Smooth muscle cell (in vitro differentiated cells): ENCODE results near the gene SPHK1. TPM values are rescaled to one million over a fixed set of nuclear protein-coding genes. Genes with fewer than 3 reads are reported as not detected.

Source experiments
- DNase-seq: peaks from one replicate; lab custom pipeline; 2025; ENCODE audit not compliant: unreplicated experiment; lab: John Stamatoyannopoulos, UW
- H2AFZ ChIP-seq: fragments of 200-600 bp; sonication (generic); 2 replicates; pipeline ENCODE4 v1.6.0; 2016; ENCODE audit warnings: antibody characterized with exemption, low read depth, mild to moderate bottlenecking
- H3F3A ChIP-seq: fragments of 200-600 bp; sonication (generic); 2 replicates; pipeline ENCODE4 v1.6.0; 2017; ENCODE audit warnings: antibody characterized with exemption, low read depth
- H3K27ac ChIP-seq: fragments of 200-600 bp; sonication (generic); 2 replicates; pipeline ENCODE4 v1.5.1; 2016; ENCODE audit warnings: low read depth, mild to moderate bottlenecking
- H3K27me3 ChIP-seq: fragments of 200-600 bp; sonication (generic); 2 replicates; pipeline ENCODE4 v1.6.1; 2016; ENCODE audit warnings: low read depth, mild to moderate bottlenecking
- H3K36me3 ChIP-seq: fragments of 200-600 bp; sonication (generic); 2 replicates; pipeline ENCODE4 v1.5.1; 2016; ENCODE audit warnings: low read depth
- H3K4me1 ChIP-seq: fragments of 200-600 bp; sonication (generic); 2 replicates; pipeline ENCODE4 v1.5.1; 2016; ENCODE audit warnings: low read depth
- H3K4me2 ChIP-seq: fragments of 200-600 bp; sonication (generic); 2 replicates; pipeline ENCODE4 v1.6.0; 2016; ENCODE audit warnings: mild to moderate bottlenecking
- H3K4me3 ChIP-seq: fragments of 200-600 bp; sonication (generic); 2 replicates; pipeline ENCODE4 v1.5.1; 2016; ENCODE audit warnings: mild to moderate bottlenecking
- H3K79me2 ChIP-seq: fragments of 200-600 bp; sonication (generic); 2 replicates; pipeline ENCODE4 v1.6.0; 2016; ENCODE audit warnings: low read depth, mild to moderate bottlenecking
- H3K9ac ChIP-seq: fragments of 200-600 bp; sonication (generic); 2 replicates; pipeline ENCODE4 v1.6.0; 2016; ENCODE audit warnings: low read depth
- H3K9me3 ChIP-seq: fragments of 200-600 bp; sonication (generic); replicated peaks from 2 replicates; pipeline ENCODE4 v1.5.1; 2016; ENCODE audit warnings: low read depth
- H4K20me1 ChIP-seq: fragments of 200-600 bp; sonication (generic); 2 replicates; pipeline ENCODE4 v1.6.0; 2016; ENCODE audit warnings: low read depth
- WGBS: methylation state at CpG from one replicate; pipeline ENCODE4 v1.1.7; 2016; ENCODE audit warnings: low lambda C conversion rate; 5-methylcytosine and 5-hydroxymethylcytosine counted together
- polyA plus RNA-seq: library from polyadenylated mRNA; unstranded; fragments of >200 nt; fragmentation: Nextera tagmentation; extraction: Ambion mirVana; gene quantifications from 2 replicates; pipeline ENCODE4 v1.2.1, GENCODE V29; 2016
- total RNA-seq: library from RNA; depleted of rRNA; stranded (reverse); fragments of >200 nt; gene quantifications from 2 replicates; pipeline ENCODE4 v1.2.3, GENCODE V29; 2014
- TF ChIP-seq, protein P1 (sequence below): fragments of 200-600 bp; sonication (generic); IDR thresholded peaks from 2 replicates; pipeline ENCODE4 v1.5.1; 2017; ENCODE audit warnings: borderline replicate concordance, mild to moderate bottlenecking, antibody characterized with exemption; ENCODE audit not compliant: insufficient read depth, poor library complexity, severe bottlenecking

Gene SPHK1
- total and polyA plus RNA-seq, 2 experiments from 2014 or later = 20.1 to 24.8 TPM

DNA sequence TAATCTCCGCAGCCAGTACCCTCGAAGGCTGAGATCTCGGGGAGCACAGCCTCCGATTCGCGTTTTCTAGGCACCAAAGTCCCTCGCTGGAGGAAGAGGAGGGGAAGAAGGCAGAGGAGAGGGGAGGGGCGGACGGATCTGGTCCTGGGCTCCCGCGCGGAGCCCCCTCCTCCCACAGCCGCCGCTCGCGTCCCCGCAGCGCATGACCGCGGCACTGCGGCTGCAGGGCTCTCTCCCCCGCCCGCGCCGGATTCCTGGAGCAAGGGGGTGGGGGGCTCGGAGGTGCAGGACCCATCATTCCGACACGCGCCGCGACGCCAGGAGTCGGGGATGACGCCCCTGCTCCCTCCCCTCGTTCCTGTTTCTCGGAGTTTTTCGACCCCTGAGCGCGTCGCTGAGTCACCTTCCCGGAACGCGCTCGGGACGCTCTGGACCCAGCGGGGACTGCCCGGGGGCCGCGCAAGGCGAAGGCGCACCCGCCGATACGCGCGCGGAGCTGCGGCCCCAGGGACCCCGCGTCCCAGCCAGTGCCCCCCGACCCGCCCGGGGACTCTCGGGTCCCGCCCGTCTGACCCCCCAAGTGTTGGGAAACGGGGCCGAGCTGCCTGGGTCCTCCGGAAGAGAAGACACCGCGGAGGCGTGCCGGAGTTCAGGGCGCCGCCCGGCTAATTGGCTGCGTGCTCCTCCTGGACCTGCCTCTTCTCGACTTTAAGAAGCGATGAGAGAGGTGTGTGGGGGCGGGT, 1.4 kb upstream of the SPHK1 start:
- Histone ChIP-seq H3K9ac (peak overlapping the region; percentile 90), H3F3A (peaks cover 6% of the 10 kb centered on the region), H4K20me1 (peaks cover 18% of the 10 kb centered on the region), H3K27ac (peak overlapping the region; percentile 89), H3K27me3 (no peaks in the 10 kb centered on the region), H3K4me3 (peak overlapping the region; percentile 84), H3K4me2 (peak overlapping the region; percentile 99), H3K79me2 (no peaks in the 10 kb centered on the region), H2AFZ (peak overlapping the region; percentile 91), H3K36me3 (no peaks in the 10 kb centered on the region), H3K4me1 (peaks cover 13% of the 10 kb centered on the region), H3K9me3 (no peaks in the 10 kb centered on the region)
- TF ChIP-seq, protein P1, sequence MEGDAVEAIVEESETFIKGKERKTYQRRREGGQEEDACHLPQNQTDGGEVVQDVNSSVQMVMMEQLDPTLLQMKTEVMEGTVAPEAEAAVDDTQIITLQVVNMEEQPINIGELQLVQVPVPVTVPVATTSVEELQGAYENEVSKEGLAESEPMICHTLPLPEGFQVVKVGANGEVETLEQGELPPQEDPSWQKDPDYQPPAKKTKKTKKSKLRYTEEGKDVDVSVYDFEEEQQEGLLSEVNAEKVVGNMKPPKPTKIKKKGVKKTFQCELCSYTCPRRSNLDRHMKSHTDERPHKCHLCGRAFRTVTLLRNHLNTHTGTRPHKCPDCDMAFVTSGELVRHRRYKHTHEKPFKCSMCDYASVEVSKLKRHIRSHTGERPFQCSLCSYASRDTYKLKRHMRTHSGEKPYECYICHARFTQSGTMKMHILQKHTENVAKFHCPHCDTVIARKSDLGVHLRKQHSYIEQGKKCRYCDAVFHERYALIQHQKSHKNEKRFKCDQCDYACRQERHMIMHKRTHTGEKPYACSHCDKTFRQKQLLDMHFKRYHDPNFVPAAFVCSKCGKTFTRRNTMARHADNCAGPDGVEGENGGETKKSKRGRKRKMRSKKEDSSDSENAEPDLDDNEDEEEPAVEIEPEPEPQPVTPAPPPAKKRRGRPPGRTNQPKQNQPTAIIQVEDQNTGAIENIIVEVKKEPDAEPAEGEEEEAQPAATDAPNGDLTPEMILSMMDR = no peak
- peak; percentile 76 for DNase-seq
- WGBS = 1% methylated on average over 52 of the region's 80 CpGs

DNA sequence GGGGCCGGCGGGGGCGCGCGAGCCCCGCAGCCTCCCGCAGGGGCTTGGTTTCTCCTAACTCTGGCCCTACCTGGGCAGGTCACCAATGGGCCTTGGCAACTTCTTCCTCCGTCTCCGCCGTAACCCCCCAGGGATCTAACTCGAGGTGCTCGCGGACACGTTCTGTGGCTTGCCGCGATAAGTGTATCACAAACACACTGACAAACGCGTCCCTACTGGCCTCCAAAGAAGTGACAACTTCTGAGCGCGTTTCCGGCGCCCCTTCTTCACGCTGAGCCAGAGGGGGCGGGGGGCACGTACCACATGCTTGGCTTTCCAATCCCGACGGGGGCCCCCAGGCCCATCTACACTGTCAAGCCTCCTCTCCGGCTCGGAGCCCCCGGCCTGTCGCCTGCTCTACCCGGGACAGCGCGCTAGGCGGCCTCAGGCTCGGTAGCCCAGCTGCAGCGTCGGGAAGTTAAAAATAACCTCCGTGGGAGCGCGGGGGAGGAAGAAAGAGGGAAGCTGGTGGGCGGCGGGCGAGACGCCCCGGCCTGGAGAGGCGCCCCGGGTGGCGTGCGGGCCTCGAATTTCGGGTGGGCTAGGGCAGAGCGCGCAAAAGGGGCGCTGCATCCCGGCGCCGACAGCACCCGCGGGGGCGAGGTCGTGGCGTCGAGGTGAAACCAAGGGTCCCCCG, 725 bp upstream of the SPHK1 start:
- peak overlapping the region; percentile 91 for H2AFZ ChIP-seq

DNA sequence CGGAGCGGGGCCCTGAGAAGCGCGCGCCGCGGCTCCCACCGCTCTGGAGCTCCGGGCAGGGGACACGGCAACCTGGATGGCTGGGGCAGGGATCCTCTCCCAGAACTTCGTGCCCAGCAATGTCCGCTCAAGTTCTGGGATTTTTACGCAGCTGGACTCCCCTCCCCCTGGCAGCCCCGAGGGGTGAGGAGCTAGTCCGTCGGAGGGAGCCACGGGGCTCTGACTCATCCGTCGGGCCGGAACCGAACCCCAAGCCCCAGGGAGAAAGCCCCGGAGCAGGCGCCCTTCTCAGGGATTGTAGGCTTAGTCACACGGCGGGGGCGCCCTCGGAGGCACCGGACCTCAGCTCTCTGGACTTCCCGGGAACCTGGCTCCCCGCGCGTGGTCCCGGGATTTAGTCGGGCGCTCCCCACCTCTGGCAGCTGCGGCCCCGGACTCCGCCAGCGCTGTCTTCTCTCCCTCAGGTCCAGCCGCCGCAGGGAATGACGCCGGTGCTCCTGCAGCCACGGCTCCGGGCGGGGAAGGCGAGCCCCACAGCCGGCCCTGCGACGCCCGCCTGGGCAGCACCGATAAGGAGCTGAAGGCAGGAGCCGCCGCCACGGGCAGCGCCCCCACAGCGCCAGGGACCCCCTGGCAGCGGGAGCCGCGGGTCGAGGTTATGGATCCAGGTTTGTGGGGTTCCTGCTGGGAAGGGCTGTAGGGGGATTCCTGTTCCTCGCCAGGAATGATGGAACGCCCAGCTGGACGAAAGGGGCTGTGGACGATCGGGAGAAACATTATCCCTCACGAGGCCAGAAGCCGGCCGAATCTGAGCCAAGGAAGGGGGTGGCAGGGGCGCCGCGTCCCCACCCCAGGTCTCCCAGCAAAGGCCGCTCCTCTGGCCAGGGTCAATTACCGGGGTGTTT, 830 bp downstream of the SPHK1 start:
- WGBS = 5% methylated on average over 65 of the region's 74 CpGs
- peak; percentile 51 for DNase-seq
- no peaks in the 10 kb centered on the region for H3K79me2 ChIP-seq

More for the DNA sequence above, 725 bp upstream of the SPHK1 start:
- under 1% methylated on average over 49 of the region's 65 CpGs for WGBS
- TF ChIP-seq, protein P1 = no peak
- Histone ChIP-seq H4K20me1 (peaks cover 18% of the 10 kb centered on the region), H3K79me2 (no peaks in the 10 kb centered on the region), H3K9ac (peak overlapping the region; percentile 90), H3K4me1 (peaks cover 13% of the 10 kb centered on the region), H3K9me3 (no peaks in the 10 kb centered on the region), H3K4me2 (peak overlapping the region; percentile 99), H3K27me3 (no peaks in the 10 kb centered on the region), H3K4me3 (peak overlapping the region; percentile 84), H3K36me3 (no peaks in the 10 kb centered on the region), H3F3A (peaks cover 6% of the 10 kb centered on the region), H3K27ac (peak overlapping the region; percentile 89)
- peak; percentile 67 for DNase-seq

More for the DNA sequence above, 830 bp downstream of the SPHK1 start:
- peak overlapping the region; percentile 90 for H3K9ac ChIP-seq
- TF ChIP-seq, protein P1 = no peak
- H3K4me2 ChIP-seq = peak overlapping the region; percentile 99
- peaks cover 6% of the 10 kb centered on the region for H3F3A ChIP-seq
- H2AFZ ChIP-seq = peak overlapping the region; percentile 81
- no peaks in the 10 kb centered on the region for H3K36me3 ChIP-seq
- peak overlapping the region; percentile 84 for H3K4me3 ChIP-seq
- H3K9me3 ChIP-seq = no peaks in the 10 kb centered on the region
- H3K27me3 ChIP-seq = no peaks in the 10 kb centered on the region
- H4K20me1 ChIP-seq = peaks cover 26% of the 10 kb centered on the region
- H3K4me1 ChIP-seq = peaks cover 13% of the 10 kb centered on the region
- peak overlapping the region; percentile 89 for H3K27ac ChIP-seq
